Suppressor macrophage treated with lipopolysaccharide for 1 hour (primary cell): Measurements from ENCODE around the gene FREY1.

Source experiments
- DNase-seq, 3 donors: peaks; one replicate each; pipeline ENCODE4 v3.0.0-alpha.2; 2020 to 2022

The FREY1 gene

GRCh38 chr11:45860764-45861510 is 46.1 kb downstream of the FREY1 start:
- DNase-seq, result no peak

- no peak for DNase-seq
Observed at GRCh38 chr11:45860348-45860747, 46.7 kb downstream of the FREY1 start.

GRCh38 chr11:45859661-45860140 is 47.4 kb downstream of the FREY1 start:
- no peak for DNase-seq

DNA sequence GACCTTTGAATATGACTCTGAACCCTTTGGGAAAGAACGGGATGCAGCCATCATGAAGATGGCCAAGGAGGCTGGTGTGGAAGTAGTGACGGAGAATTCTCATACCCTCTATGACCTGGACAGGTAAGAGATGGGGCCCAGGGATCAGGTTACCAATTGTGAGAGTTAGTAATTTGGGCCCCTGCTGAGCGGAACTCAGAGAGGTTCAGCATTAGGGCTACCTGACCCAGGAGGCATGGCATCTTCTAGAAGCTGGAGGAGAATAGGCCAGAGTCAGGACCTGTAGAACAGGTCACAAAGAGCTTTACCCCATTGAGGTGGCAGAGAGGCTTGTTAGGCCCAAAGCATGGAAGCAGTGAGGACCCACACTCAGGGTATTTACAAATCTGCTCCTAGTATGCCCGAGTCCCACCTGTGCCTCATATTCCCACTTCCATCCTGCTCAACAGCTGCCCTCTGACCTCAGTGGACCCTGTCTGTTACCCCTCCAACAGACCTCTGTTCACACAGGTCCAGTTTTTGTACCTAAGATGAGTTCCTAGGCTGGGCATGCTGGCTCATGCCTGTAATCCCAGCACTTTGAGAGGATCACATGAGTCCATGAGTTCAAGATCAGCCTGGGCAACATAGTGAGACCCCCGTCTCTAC is 48.2 kb downstream of the FREY1 start:
- DNase-seq, result no peak

DNA sequence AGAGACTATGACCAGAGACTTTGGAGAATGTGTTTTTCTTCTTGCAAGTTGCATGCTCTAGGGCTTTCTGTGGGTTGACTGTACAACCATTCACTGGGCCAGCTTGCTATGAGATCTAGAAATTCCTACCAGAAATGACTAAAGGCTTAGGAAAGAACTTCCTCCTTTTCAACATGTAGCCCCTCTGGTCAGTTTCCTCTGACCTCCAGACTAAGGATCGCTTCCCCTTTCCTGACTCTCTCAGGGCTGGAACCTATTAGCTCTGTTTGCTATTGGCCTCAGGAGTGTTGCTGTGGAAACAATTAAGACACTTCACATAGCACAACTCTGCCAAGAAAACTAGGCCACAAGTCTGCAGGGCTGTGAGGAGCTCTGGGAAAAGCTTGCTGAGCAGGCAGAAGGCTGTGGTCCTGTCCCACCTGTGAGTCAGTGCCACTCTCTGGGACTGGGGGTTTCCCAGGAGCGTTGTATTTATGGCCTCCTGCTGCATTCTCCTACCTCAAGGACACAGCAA is 49.1 kb downstream of the FREY1 start:
- peak; percentile 74 to 84 (median 77) for DNase-seq
